22Rv1 (cell line): ENCODE results near the gene WAPL.
A peak's percentile ranks its signal among the peaks of the same experiment; 100 is the strongest.
"Not testable (repeated sequence)": the region's sequence is repeated elsewhere in the genome, so short reads cannot be mapped to it uniquely, and the experiment has no call there.

Experiments
- H3K27ac ChIP-seq: fragments of 450-650 bp; 2 replicates; pipeline ENCODE4 v1.5.1; 2017
- ZFX ChIP-seq: fragments of 450-650 bp; IDR thresholded peaks from 2 replicates; pipeline ENCODE4 v1.6.1; 2017; ENCODE audit warnings: antibody characterized with exemption, borderline replicate concordance
- TF ChIP-seq, protein P1 (sequence below): fragments of 450-650 bp; IDR thresholded peaks from 2 replicates; pipeline ENCODE4 v1.5.1; 2017; ENCODE audit warnings: mild to moderate bottlenecking

Gene WAPL

GRCh38 chr10:86390337-86391120 is 131.1 kb downstream of the WAPL start:
- TF ChIP-seq, protein P1, sequence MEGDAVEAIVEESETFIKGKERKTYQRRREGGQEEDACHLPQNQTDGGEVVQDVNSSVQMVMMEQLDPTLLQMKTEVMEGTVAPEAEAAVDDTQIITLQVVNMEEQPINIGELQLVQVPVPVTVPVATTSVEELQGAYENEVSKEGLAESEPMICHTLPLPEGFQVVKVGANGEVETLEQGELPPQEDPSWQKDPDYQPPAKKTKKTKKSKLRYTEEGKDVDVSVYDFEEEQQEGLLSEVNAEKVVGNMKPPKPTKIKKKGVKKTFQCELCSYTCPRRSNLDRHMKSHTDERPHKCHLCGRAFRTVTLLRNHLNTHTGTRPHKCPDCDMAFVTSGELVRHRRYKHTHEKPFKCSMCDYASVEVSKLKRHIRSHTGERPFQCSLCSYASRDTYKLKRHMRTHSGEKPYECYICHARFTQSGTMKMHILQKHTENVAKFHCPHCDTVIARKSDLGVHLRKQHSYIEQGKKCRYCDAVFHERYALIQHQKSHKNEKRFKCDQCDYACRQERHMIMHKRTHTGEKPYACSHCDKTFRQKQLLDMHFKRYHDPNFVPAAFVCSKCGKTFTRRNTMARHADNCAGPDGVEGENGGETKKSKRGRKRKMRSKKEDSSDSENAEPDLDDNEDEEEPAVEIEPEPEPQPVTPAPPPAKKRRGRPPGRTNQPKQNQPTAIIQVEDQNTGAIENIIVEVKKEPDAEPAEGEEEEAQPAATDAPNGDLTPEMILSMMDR, result no peak
- no peak for TF ChIP-seq ZFX
- no peak overlapping the region for H3K27ac ChIP-seq

DNA sequence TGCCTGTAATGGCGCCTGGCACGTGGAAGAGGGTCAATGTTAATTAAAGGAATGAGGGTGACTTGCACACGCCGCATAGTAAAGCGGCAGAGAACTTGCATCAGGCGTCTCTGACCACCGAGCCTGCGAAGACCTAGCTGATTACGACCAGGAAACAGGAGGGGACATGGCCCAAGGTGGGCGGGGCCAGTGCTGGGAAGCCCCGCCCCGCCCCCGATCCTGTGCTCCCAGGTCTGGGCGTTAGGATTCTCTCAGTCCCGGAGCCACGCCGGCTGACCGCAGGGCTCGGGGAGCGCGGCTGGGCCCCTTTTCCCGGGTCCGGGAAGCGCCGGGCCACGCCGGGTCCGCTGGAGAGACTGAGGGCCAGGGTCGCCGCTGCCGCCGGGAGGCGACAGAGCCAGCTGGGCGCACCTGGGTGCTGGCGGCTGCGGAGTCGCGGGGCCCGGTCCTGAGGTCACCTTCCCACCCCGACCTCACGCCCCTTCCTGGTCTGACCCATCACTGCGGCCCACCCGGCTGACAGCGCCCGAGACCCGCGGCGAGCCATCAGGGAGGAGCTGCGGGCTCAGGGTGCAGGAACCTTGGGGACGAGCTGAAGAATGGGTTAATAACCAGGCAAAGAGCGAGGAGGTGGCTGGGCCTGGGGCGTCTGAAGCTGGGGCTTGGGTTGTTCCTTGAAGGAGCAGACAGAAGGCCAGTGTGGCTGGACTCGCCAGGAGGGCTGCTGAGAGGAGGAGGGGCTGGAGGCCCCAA is 132.0 kb downstream of the WAPL start:
- TF ChIP-seq, protein P1, result peak; percentile 17
- no peak for TF ChIP-seq ZFX
- no peak overlapping the region for H3K27ac ChIP-seq

DNA sequence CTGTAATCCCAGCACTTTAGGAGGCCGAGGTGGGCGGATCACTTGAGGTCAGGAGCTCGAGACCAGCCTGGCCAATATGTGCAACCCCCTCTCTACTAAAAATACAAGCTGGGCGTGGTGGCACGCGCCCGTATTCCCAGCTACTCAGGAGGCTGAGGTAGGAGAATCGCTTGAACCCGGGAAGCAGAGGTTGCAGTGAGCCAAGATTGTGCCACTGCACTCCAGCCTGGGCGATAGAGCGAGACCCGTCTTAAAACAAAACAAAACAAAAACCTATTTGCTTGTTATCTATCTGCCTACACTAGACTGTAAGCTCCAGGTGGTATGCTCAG is 132.5 kb downstream of the WAPL start:
- H3K27ac ChIP-seq, result not testable (repeated sequence)

DNA sequence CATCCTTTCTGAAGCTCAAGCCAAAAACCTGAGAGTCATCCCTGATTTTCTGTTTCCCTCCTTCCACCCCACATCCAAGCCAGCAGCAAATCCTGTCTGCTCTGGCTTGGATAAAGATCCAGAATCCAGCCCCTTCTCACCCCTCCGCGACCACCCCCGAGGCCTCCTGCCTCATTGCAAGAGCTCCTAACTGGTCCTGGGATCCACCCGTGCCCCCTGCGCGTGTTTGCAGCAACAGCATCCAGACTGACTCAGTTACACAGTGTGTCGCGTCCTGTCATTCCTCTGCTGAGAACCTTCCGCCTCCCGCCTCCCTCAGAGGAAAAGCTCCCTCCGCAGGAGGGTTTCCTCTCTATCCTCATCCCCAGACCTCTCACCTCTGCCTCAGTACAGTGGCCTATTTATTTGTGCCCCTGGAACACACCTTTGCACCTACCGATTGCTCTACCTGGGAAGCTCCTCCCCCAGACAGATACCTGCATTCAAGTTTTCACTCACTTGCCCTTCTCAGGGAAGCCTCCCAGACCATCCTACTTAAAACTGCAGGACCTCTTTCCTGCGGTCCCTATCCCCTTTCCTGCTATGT is 133.4 kb downstream of the WAPL start:
- no peak for TF ChIP-seq ZFX
- TF ChIP-seq, protein P1, result no peak
- no peak overlapping the region for H3K27ac ChIP-seq

DNA sequence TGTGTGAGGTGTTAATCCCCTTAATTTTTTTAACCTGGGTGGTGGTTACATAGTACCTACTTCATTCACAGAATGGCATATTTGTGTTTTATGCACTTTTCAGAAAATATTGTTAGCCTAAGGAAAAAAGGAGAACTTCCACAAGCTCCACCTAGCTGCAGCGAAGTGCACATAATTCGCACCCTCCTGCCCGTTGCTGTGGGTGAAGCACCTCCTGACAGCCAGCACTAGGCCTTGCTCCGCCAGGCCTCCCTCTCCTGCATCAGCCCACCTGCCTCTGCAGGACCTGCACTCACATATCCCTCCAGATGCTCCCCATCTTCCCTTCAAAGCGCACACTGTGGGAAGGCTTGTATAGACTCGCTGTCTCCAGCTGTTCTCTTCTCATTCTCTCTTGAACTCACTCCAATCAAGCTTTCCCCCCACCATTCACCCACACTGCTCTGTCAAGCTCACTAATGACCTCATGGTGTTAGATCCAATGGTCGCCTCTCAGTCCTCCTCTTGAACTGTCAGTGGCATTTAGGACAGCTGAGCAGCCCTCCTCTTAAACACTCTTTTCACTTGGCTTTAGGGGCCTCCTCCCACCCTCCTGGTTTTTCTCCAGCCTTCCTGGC is 134.3 kb downstream of the WAPL start:
- no peak overlapping the region for H3K27ac ChIP-seq
- TF ChIP-seq, protein P1, result no peak
- TF ChIP-seq ZFX, result no peak

DNA sequence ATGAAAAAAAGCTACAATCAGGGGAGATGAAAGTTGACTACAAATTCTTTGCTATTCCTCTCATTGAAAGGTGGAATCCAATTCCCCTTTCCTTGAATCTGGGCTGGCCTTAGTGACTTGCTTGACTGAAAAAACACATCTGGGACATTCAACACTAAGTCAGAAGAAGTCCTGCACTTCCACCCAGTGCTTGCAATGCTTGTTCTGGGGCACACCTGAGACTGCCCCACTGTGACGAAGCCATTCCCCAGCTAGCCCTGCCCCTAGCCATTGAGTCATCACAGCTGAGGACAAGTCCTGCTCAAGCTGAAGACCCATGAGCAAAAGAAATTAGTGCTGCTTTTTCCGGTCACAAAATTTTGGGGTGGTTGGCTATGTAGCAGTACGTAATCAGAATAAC is 135.8 kb downstream of the WAPL start:
- H3K27ac ChIP-seq, result no peak overlapping the region
- TF ChIP-seq ZFX, result no peak
- TF ChIP-seq, protein P1, result no peak
